ENCODE measurements around the gene DOCK2.

DOCK2 gene

GRCh38 chr5:169810524-169810923, 173.4 kb downstream of the DOCK2 start:
- no peak for TF ChIP-seq ZFX (IDR thresholded peaks at IDR 0.05; ENCODE audit: borderline replicate concordance)
- no peak for TF ChIP-seq CTCF (IDR thresholded peaks at IDR 0.05)

GRCh38 chr5:169811023-169811422, 173.9 kb downstream of the DOCK2 start:
- TF ChIP-seq ZFX (IDR thresholded peaks at IDR 0.05; ENCODE audit: borderline replicate concordance) (no peak), CTCF (IDR thresholded peaks at IDR 0.05) (no peak)
- H3K27ac ChIP-seq: no peak overlapping the region

More at GRCh38 chr5:169810524-169810923, 173.4 kb downstream of the DOCK2 start:
- H3K27ac ChIP-seq: no peak overlapping the region

GRCh38 chr5:169811680-169812079, 174.6 kb downstream of the DOCK2 start:
- H3K27ac ChIP-seq: no peak overlapping the region
- no peak for TF ChIP-seq ZFX (IDR thresholded peaks at IDR 0.05; ENCODE audit: borderline replicate concordance)
- no peak for TF ChIP-seq CTCF (IDR thresholded peaks at IDR 0.05)

GRCh38 chr5:169812786-169813185, 175.7 kb downstream of the DOCK2 start:
- TF ChIP-seq CTCF (IDR thresholded peaks at IDR 0.05): no peak
- TF ChIP-seq ZFX (IDR thresholded peaks at IDR 0.05; ENCODE audit: borderline replicate concordance): no peak
- H3K27ac ChIP-seq: no peak overlapping the region

- no peak overlapping the region for H3K27ac ChIP-seq
- TF ChIP-seq CTCF (IDR thresholded peaks at IDR 0.05) (no peak), ZFX (IDR thresholded peaks at IDR 0.05; ENCODE audit: borderline replicate concordance) (no peak)
Measured at GRCh38 chr5:169814045-169814444, 177.0 kb downstream of the DOCK2 start.

- no peak for TF ChIP-seq CTCF (IDR thresholded peaks at IDR 0.05)
- TF ChIP-seq ZFX (IDR thresholded peaks at IDR 0.05; ENCODE audit: borderline replicate concordance): no peak
- no peak overlapping the region for H3K27ac ChIP-seq
Measured at GRCh38 chr5:169814522-169814921, 177.4 kb downstream of the DOCK2 start.

GRCh38 chr5:169817031-169817430, 180.0 kb downstream of the DOCK2 start:
- no peak for TF ChIP-seq CTCF (IDR thresholded peaks at IDR 0.05)
- no peak for TF ChIP-seq ZFX (IDR thresholded peaks at IDR 0.05; ENCODE audit: borderline replicate concordance)
- no peak overlapping the region for H3K27ac ChIP-seq
